Liver (tissue), 3 donors: ENCODE data around the gene MGST3.

ENCODE experiments used
- ATF3 ChIP-seq: IDR thresholded peaks from 2 replicates; pipeline ENCODE4 v1.6.1; 2016; ENCODE audit warnings: antibody characterized with exemption
- GABPA ChIP-seq, 2 donors: IDR thresholded peaks in 1 of 2; conservative IDR thresholded peaks in 1 of 2; 2 replicates each; pipeline ENCODE4 v1.6.1; 2016; ENCODE audit warnings: antibody characterized with exemption in 2 of 2, mild to moderate bottlenecking in 1 of 2, moderate library complexity in 1 of 2
- MAX ChIP-seq: IDR thresholded peaks from 2 replicates; pipeline ENCODE4 v1.6.1; 2016; ENCODE audit warnings: antibody characterized with exemption
- TF ChIP-seq, protein P1 (sequence below): fragments of 150-350 bp; IDR thresholded peaks from 2 replicates; pipeline ENCODE4 v1.5.1; 2017; ENCODE audit warnings: improper control_type of control experiment, low read depth, low read length; ENCODE audit not compliant: missing input control
- TF ChIP-seq, protein P2 (sequence below): IDR thresholded peaks from 2 replicates; pipeline ENCODE4 v1.6.1; 2016; ENCODE audit warnings: antibody characterized with exemption, mild to moderate bottlenecking
- donor health status: healthy.
- donor health status: healthy.

DNA sequence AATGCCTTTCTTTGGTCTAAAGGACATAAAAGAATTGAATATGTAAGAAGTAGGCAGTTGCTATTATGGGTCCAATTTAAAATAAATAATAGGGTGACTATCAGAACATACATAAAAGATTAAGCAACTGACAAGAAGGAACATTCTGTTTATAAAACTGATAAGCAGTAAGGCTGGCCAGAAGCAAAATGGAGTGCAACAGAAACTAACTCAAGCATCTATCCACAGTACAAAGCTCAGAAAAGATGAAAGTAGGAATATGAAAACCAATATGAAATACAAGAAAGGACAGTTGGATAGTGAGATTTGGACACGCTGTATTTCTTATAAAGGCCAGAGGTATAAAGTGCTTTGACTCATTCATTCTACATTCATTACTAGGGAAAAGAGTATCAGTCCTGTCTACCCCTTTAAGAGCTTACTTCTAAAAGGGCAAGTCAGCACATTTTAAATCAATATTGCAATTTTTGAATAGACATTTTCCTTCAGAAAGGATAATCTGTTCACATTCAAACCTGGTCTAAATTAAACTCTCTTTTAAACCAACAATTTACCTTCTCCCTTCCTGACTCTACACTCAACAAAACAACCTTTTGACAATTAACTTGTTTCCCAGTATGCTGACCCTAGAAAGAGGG lies 52.9 kb downstream of the MGST3 start:
- TF ChIP-seq, protein P1, sequence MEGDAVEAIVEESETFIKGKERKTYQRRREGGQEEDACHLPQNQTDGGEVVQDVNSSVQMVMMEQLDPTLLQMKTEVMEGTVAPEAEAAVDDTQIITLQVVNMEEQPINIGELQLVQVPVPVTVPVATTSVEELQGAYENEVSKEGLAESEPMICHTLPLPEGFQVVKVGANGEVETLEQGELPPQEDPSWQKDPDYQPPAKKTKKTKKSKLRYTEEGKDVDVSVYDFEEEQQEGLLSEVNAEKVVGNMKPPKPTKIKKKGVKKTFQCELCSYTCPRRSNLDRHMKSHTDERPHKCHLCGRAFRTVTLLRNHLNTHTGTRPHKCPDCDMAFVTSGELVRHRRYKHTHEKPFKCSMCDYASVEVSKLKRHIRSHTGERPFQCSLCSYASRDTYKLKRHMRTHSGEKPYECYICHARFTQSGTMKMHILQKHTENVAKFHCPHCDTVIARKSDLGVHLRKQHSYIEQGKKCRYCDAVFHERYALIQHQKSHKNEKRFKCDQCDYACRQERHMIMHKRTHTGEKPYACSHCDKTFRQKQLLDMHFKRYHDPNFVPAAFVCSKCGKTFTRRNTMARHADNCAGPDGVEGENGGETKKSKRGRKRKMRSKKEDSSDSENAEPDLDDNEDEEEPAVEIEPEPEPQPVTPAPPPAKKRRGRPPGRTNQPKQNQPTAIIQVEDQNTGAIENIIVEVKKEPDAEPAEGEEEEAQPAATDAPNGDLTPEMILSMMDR: no peak
- TF ChIP-seq, protein P2, sequence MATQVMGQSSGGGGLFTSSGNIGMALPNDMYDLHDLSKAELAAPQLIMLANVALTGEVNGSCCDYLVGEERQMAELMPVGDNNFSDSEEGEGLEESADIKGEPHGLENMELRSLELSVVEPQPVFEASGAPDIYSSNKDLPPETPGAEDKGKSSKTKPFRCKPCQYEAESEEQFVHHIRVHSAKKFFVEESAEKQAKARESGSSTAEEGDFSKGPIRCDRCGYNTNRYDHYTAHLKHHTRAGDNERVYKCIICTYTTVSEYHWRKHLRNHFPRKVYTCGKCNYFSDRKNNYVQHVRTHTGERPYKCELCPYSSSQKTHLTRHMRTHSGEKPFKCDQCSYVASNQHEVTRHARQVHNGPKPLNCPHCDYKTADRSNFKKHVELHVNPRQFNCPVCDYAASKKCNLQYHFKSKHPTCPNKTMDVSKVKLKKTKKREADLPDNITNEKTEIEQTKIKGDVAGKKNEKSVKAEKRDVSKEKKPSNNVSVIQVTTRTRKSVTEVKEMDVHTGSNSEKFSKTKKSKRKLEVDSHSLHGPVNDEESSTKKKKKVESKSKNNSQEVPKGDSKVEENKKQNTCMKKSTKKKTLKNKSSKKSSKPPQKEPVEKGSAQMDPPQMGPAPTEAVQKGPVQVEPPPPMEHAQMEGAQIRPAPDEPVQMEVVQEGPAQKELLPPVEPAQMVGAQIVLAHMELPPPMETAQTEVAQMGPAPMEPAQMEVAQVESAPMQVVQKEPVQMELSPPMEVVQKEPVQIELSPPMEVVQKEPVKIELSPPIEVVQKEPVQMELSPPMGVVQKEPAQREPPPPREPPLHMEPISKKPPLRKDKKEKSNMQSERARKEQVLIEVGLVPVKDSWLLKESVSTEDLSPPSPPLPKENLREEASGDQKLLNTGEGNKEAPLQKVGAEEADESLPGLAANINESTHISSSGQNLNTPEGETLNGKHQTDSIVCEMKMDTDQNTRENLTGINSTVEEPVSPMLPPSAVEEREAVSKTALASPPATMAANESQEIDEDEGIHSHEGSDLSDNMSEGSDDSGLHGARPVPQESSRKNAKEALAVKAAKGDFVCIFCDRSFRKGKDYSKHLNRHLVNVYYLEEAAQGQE: no peak
- TF ChIP-seq MAX (no peak), ATF3 (no peak), GABPA (IDR thresholded peaks at IDR 0.05 in 1 of 2, conservative IDR thresholded peaks at IDR 0.05 in 1 of 2) (no peak)
